Omental fat pad (tissue), 4 donors: ENCODE data around the gene SYT2. TPM values are rescaled to one million over a fixed set of nuclear protein-coding genes. Genes with fewer than 3 reads are reported as not detected.

Experiments
- ATAC-seq: fragments of 150-250 bp; one replicate; pipeline ENCODE4 v1.9.1; 2016; ENCODE audit warnings: mild to moderate bottlenecking, moderate library complexity; ENCODE audit not compliant: low FRiP score
- DNase-seq: peaks from one replicate; pipeline ENCODE4 v3.0.0-alpha.2; 2019; ENCODE audit warnings: low spot score
- CTCF ChIP-seq, 3 donors: fragments of 450-650 bp; IDR thresholded peaks; one replicate each; pipeline ENCODE4 v1.5.1; 2016 to 2017; ENCODE audit warnings: antibody characterized with exemption in 3 of 3, mild to moderate bottlenecking in 3 of 3, moderate library complexity in 2 of 3
- total RNA-seq, 4 donors: library from RNA; depleted of rRNA; stranded (reverse); fragments of >200 nt; gene quantifications; one replicate each; pipeline ENCODE4 v1.1.0, GENCODE V29; 2016

Gene SYT2
- total RNA-seq, 4 donors from 2014 or later: 0.12 TPM; not detected in 3

GRCh38 chr1:202694314-202694713 lies 15.9 kb downstream of the SYT2 start:
- no peak for TF ChIP-seq CTCF (IDR thresholded peaks at IDR 0.05)
- DNase-seq: no peak
- no peak for ATAC-seq

- DNase-seq: peak; percentile 63
- ATAC-seq: no peak
- TF ChIP-seq CTCF (IDR thresholded peaks at IDR 0.05): no peak
These were observed 17.2 kb downstream of the SYT2 start for GRCh38 chr1:202692959-202693555.

- TF ChIP-seq CTCF (IDR thresholded peaks at IDR 0.05): no peak
- ATAC-seq (no peak), DNase-seq (no peak)
These were observed 18.4 kb downstream of the SYT2 start for GRCh38 chr1:202691816-202692215.

GRCh38 chr1:202689493-202690342 lies 20.5 kb downstream of the SYT2 start:
- TF ChIP-seq CTCF (IDR thresholded peaks at IDR 0.05): no peak
- DNase-seq (no peak), ATAC-seq (no peak)

- ATAC-seq (no peak), DNase-seq (no peak)
- TF ChIP-seq CTCF (IDR thresholded peaks at IDR 0.05): no peak
These were observed 21.2 kb downstream of the SYT2 start for GRCh38 chr1:202689082-202689481.

- no peak for DNase-seq
- no peak for TF ChIP-seq CTCF (IDR thresholded peaks at IDR 0.05)
- ATAC-seq: no peak
These were observed 21.9 kb downstream of the SYT2 start for GRCh38 chr1:202688401-202688800.

- ATAC-seq: no peak
- TF ChIP-seq CTCF (IDR thresholded peaks at IDR 0.05): no peak
These were observed 22.5 kb downstream of the SYT2 start for GRCh38 chr1:202687798-202688197.

More at GRCh38 chr1:202687798-202688197, 22.5 kb downstream of the SYT2 start:
- no peak for DNase-seq
